Thymus (tissue), 11 donors: Measurements from ENCODE around the gene CD36. TPM values are rescaled to one million over a fixed set of nuclear protein-coding genes. Genes with fewer than 3 reads are reported as not detected.

ENCODE experiments used
- DNase-seq, 9 donors: peaks; one replicate each; pipeline ENCODE4 v3.0.0-alpha.2; 2013; ENCODE audit warnings: low spot score in 9 of 9, low read depth in 6 of 9, missing footprints in 1 of 9
- H3K27ac ChIP-seq, 2 donors: one replicate each; pipeline ENCODE4 v1.5.1; 2013; ENCODE audit warnings: control low read depth in 1 of 2, low read depth in 1 of 2, low read length in 1 of 2, mild to moderate bottlenecking in 1 of 2, moderate library complexity in 1 of 2
- H3K27me3 ChIP-seq, 2 donors: one replicate each; pipeline ENCODE4 v1.5.1; 2013; ENCODE audit warnings: low read length in 1 of 2; ENCODE audit not compliant: control insufficient read depth in 2 of 2, insufficient read depth in 1 of 2
- H3K36me3 ChIP-seq, 2 donors: one replicate each; pipeline ENCODE4 v1.5.1; 2013; ENCODE audit warnings: low read length in 1 of 2, mild to moderate bottlenecking in 1 of 2, moderate library complexity in 1 of 2; ENCODE audit not compliant: control insufficient read depth in 2 of 2, insufficient read depth in 2 of 2
- H3K4me1 ChIP-seq, 2 donors: one replicate each; pipeline ENCODE4 v1.5.1; 2013; ENCODE audit warnings: low read length in 2 of 2; ENCODE audit not compliant: control insufficient read depth in 2 of 2, insufficient read depth in 2 of 2
- H3K4me3 ChIP-seq, 2 donors: one replicate each; pipeline ENCODE4 v1.5.1; 2013; ENCODE audit warnings: low read length in 2 of 2, control low read depth in 1 of 2, mild to moderate bottlenecking in 1 of 2
- H3K9me3 ChIP-seq, 2 donors: one replicate each; pipeline ENCODE4 v1.5.1; 2013; ENCODE audit warnings: low read length in 1 of 2, mild to moderate bottlenecking in 1 of 2; ENCODE audit not compliant: control insufficient read depth in 2 of 2, insufficient read depth in 1 of 2
- WGBS: extraction: QIAGEN DNeasy Blood & Tissue Kit; methylation state at CpG from one replicate; pipeline ENCODE4 v1.1.7; 2013; 5-methylcytosine and 5-hydroxymethylcytosine counted together
- polyA plus RNA-seq: library from polyadenylated mRNA; stranded (reverse); fragments of 200-250 nt; gene quantifications from one replicate; pipeline ENCODE4 v1.2.3, GENCODE V29; 2013
- total RNA-seq: library from RNA; stranded (reverse); fragments of 120-200 nt; gene quantifications from one replicate; pipeline ENCODE4 v1.2.4, GENCODE V29; 2013
- donor health status: healthy.

The CD36 gene
- total and polyA plus RNA-seq, 2 donors, result 30.9 to 42.8 TPM

DNA sequence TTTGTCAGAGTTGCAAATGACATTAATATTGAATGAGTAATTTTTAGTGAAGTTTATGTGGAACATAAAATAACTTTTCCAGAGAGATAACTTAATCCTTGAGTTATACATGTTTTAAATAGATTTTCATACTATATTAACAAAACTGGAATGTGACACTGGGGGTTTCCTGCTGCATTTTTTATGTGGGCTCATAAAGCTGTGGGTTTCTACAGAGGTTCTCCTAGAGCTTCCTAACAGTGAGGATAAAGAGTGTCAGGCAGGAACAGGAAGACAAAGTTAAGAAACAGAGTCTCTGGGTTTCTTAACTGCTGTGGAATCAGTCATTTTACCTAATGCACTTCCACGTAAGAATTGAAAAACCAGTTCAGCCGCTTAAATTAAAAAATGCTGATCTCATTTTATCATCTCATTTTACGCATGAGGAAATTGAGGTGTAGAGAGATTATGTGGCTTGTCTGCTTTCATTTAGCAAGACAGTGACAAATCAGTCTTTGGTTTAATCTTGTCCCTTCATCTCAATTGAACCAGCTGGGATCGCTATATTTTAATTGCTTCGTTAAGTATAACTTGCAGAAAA, 5.0 kb downstream of the CD36 start:
- WGBS, result 49% methylated on average over 5 of the region's 5 CpGs
- Histone ChIP-seq H3K36me3 (no peaks in the 10 kb centered on the region), H3K4me1 (no peaks in the 10 kb centered on the region), H3K27me3 (no peaks in the 10 kb centered on the region), H3K4me3 (no peak overlapping the region), H3K9me3 (no peaks in the 10 kb centered on the region), H3K27ac (no peak overlapping the region)
- DNase-seq, result no peak

DNA sequence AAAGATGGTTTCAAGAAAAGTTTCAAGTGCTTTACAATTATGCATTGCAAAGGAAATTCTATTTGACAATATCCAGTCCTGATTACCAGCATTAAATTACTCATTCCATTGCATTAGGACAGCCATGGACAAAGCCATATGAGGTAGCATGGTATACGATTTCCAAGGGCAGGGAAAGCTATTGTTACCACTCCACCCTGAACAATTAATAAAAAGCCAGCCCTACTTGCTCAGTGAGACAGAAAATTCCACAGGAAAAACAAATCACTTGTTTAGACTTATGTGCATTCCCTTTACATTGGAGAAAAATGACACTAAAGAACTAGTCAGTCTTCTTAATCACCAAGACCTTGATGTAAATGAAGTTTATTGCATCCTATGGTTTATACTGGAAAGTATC, 5.6 kb downstream of the CD36 start:
- Histone ChIP-seq H3K9me3 (no peaks in the 10 kb centered on the region), H3K27ac (no peak overlapping the region)
- no peak for DNase-seq

DNA sequence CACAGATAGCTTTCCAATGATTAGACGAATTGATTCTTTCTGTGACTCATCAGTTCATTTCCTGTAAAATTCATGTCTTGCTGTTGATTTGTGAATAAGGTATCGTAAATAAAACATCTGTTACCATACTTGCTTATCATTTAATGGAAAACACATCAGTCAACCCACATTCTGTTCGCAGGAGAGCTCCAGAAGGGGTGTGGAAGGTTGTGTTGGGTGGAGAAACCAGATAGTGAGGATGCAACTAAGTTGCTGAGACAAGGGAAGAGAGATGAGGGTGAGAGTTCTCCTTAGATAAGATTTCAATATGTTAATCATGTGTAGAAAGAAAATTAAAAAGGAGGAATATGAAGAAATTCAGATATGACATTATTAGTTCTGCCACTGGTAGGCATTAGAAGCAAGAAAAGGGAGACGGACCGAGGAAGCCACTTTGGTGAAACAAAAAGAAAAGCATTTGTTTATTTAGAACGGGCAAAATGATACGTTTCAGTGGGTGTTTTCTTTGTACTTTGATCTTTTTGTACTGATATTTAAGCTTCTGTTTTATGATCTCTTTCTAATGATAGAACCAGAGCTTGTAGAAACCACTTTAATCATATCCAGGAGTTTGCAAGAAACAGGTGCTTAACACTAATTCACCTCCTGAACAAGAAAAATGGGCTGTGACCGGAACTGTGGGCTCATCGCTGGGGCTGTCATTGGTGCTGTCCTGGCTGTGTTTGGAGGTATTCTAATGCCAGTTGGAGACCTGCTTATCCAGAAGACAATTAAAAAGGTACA, 7.8 kb downstream of the CD36 start:
- Histone ChIP-seq H3K4me3 (no peak overlapping the region), H3K36me3 (no peaks in the 10 kb centered on the region), H3K27me3 (no peaks in the 10 kb centered on the region), H3K27ac (no peak overlapping the region), H3K9me3 (no peaks in the 10 kb centered on the region), H3K4me1 (no peaks in the 10 kb centered on the region)
- 91% methylated on average over 9 of the region's 9 CpGs for WGBS
- DNase-seq, result no peak

More for the DNA sequence above, 5.6 kb downstream of the CD36 start:
- no peak overlapping the region for H3K4me3 ChIP-seq
- H3K27me3 ChIP-seq, result no peaks in the 10 kb centered on the region
- 98% methylated on average over 1 of the region's 1 CpG for WGBS
- H3K36me3 ChIP-seq, result no peaks in the 10 kb centered on the region
- no peaks in the 10 kb centered on the region for H3K4me1 ChIP-seq

DNA sequence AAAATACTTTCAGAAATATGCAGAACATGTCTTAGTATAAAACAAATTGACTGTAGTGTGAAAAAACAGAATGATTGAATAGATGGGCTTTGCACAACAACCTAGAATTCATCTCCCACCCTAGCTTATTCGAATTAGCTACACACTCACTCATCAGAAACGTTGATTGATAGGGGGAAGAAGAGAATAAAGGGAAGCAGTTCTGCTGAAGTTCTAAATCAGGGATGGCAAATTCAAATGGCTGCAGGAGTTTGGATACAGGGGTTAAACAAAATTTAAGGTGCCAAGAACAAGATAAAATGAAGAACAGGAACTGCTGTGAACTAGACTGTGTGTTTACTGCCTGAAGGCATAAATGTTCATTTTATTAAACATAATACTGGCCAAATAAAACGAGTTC, 9.0 kb downstream of the CD36 start:
- Histone ChIP-seq H3K36me3 (no peaks in the 10 kb centered on the region), H3K4me1 (no peaks in the 10 kb centered on the region), H3K9me3 (no peaks in the 10 kb centered on the region), H3K27ac (no peak overlapping the region), H3K4me3 (no peak overlapping the region), H3K27me3 (no peaks in the 10 kb centered on the region)
- no peak for DNase-seq
- 75% methylated on average over 3 of the region's 3 CpGs for WGBS

DNA sequence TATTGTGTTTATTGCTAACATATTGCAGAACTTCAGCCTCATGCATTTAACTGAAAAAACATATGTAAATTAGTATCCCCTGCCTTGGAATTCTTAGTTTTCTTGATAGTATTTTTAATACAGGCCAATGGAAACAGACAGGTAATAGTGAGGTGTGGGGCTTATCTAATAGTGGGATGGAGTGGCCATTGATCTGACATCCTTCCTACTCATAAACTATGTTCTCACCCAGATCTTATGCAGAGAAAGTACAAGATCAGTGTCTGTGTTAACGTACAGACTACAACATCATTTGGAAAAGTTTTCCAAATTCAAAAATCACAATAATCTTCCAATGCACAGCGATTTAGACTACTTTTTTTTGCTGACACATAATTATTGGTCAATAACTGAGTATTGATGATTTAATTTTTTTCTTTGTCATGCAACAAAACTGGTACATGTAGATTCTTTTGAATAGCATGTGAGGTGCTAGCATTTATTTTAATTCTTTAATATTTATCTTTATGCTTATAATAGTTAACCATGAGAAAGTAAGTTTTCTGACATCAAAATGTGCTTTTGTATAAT, 9.7 kb downstream of the CD36 start:
- Histone ChIP-seq H3K9me3 (no peaks in the 10 kb centered on the region), H3K27ac (no peak overlapping the region), H3K4me1 (no peaks in the 10 kb centered on the region), H3K4me3 (no peak overlapping the region), H3K27me3 (no peaks in the 10 kb centered on the region), H3K36me3 (no peaks in the 10 kb centered on the region)
- 97% methylated on average over 2 of the region's 2 CpGs for WGBS
- DNase-seq, result no peak

DNA sequence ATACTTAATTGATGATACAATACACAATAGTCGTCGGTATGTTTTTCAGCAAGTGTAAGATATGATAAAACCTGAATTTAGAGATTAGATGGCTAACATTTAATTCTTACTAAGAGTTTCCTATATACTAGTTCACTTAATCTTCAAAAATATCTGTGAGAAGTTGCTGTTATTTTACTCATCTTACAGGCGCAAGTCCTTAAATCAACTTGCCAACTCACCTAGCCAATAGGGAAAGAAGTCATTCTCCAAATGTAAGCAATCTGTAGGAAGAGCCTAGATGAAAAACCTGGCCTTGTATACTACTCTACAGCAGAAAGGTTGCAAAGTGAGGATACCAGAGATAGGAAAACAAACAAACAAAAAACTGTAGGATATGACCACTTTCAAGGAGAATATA, 10.6 kb downstream of the CD36 start:
- H3K27me3 ChIP-seq, result no peaks in the 10 kb centered on the region
- H3K4me3 ChIP-seq, result no peak overlapping the region
- no peak for DNase-seq
- WGBS, result 98% methylated on average over 3 of the region's 3 CpGs
- no peak overlapping the region for H3K27ac ChIP-seq
- no peaks in the 10 kb centered on the region for H3K9me3 ChIP-seq
- H3K36me3 ChIP-seq, result no peaks in the 10 kb centered on the region
- H3K4me1 ChIP-seq, result no peaks in the 10 kb centered on the region

DNA sequence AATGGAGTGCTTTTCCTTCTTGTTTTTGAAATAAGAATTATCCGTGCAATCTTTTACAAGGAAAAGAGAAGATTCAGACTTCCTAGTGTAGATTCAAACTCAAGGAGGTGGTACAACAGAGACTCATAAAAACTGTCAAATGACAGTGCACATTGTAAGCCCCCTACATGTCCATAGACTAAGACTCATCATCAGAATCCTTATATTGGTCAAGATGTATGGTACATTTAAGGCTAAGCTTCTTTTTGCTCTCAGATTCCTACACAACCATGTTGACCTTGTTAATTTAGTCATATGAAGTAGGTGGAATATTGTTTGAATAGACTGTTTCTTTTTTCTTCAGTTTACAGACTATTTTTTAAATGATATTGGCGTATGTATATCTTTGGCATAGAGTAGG, 11.6 kb downstream of the CD36 start:
- Histone ChIP-seq H3K4me3 (no peak overlapping the region), H3K27me3 (no peaks in the 10 kb centered on the region), H3K27ac (no peak overlapping the region), H3K4me1 (no peaks in the 10 kb centered on the region), H3K36me3 (no peaks in the 10 kb centered on the region), H3K9me3 (no peaks in the 10 kb centered on the region)
- no peak for DNase-seq
- 97% methylated on average over 2 of the region's 2 CpGs for WGBS

DNA sequence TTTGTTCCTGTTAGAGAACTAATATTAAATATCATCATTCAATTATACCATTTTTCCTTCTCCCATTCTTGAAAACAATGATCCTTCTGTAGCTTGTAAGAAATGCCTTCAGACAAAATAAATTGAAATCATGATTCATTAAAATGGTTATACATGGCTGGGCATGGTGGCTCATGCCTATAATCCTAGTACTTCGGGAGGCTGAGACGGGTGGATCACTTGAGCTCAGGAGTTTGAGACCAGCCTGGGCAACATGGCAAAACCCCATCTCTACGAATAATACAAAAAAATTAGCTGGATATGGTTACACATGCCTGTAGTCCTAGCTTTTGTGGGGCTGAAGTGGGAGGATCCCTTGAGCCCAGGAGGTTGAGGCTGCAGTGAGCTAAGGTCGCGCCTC, 13.0 kb downstream of the CD36 start:
- no peaks in the 10 kb centered on the region for H3K4me1 ChIP-seq
- H3K27ac ChIP-seq, result no peak overlapping the region
- H3K9me3 ChIP-seq, result no peaks in the 10 kb centered on the region
- no peak overlapping the region for H3K4me3 ChIP-seq
- DNase-seq, result no peak
- H3K27me3 ChIP-seq, result no peaks in the 10 kb centered on the region
- 97% methylated on average over 5 of the region's 5 CpGs for WGBS
- no peaks in the 10 kb centered on the region for H3K36me3 ChIP-seq

DNA sequence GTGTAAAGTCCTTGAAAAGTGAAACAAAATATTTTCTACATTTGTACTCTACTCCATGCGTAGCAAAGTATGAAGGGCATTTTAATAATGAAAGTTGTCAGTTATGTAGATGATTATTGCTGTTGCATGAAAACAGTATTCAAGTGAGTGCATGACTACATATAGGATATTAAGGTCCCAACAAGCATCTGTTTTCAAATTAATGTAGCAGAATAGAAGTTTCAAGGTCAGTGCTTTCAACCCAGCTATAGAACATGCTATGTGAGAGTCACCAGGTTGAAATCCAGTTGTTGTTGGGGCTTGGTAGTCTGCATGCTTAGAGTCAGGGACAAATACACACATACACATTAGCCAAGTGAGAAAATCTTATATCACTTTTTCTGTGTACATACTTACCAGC, 14.8 kb downstream of the CD36 start:
- DNase-seq, result no peak
- Histone ChIP-seq H3K27ac (no peak overlapping the region), H3K36me3 (no peaks in the 10 kb centered on the region), H3K27me3 (no peaks in the 10 kb centered on the region), H3K9me3 (no peaks in the 10 kb centered on the region), H3K4me3 (no peak overlapping the region), H3K4me1 (no peaks in the 10 kb centered on the region)
- 94% methylated on average over 1 of the region's 1 CpG for WGBS
